ENCODE data around the gene HSPB6. TPM values are rescaled to one million over a fixed set of nuclear protein-coding genes. Genes with fewer than 3 reads are reported as not detected.

The HSPB6 gene
- total RNA-seq = under 0.01 and 0.28 TPM in 2 replicates

GRCh38 chr19:35756377-35757230 lies at the start of gene HSPB6:
Gene HSPB6, minus strand, starts transcription at chr19:35757029. Its CDS starts 21 bp downstream, at chr19:35757008.

GRCh38 chr19:35775298-35776101 lies 18.7 kb upstream of the HSPB6 start, which contains the start of gene ARHGAP33:
Gene ARHGAP33, plus strand, starts transcription at chr19:35775564. Its CDS starts 95 bp downstream, at chr19:35775659.

GRCh38 chr19:35757749-35758608 lies 1.1 kb upstream of the HSPB6 start, which contains the start of gene PROSER3:
Gene PROSER3, plus strand, starts transcription at chr19:35758176. Its CDS starts 40 bp downstream, at chr19:35758216.

GRCh38 chr19:35748106-35749020 lies 8.5 kb downstream of the HSPB6 start, which contains the start of gene LIN37:
Gene LIN37, plus strand, starts transcription at chr19:35748576. Its CDS starts 149 bp downstream, at chr19:35748725.

GRCh38 chr19:35745328-35746086 lies 11.3 kb downstream of the HSPB6 start, which contains the start of the genes PSENEN and U2AF1L4:
Gene PSENEN, plus strand, starts transcription at chr19:35745651. Its CDS starts 280 bp downstream, at chr19:35745931.
Gene U2AF1L4, minus strand, starts transcription at chr19:35745418. Its CDS starts 27 bp downstream, at chr19:35745391.

GRCh38 chr19:35742121-35742724 lies 14.6 kb downstream of the HSPB6 start, which contains the start of gene IGFLR1:
Gene IGFLR1, minus strand, starts transcription at chr19:35742452. Its CDS starts 1,272 bp downstream, at chr19:35741180.

GRCh38 chr19:35717665-35718344 lies 39.0 kb downstream of the HSPB6 start, which contains the start of gene KMT2B:
Gene KMT2B, plus strand, starts transcription at chr19:35718003. Its CDS starts 16 bp downstream, at chr19:35718019.

Other genes starting within 250 kb of the HSPB6 start
- 78.4 and 142 TPM in 2 replicates for gene DMKN, start 243.4 kb downstream of the HSPB6 start, total RNA-seq
- gene SBSN, start 228.7 kb downstream of the HSPB6 start, total RNA-seq = 16.5 and 67.3 TPM in 2 replicates
- gene GAPDHS, start 223.6 kb downstream of the HSPB6 start, total RNA-seq = not detected in 2 replicates
- gene TMEM147, start 211.4 kb downstream of the HSPB6 start, total RNA-seq = 99.0 and 109 TPM in 2 replicates
- gene ATP4A, start 193.4 kb downstream of the HSPB6 start, total RNA-seq = not detected in 2 replicates
- gene PMIS2, start 170.9 kb downstream of the HSPB6 start, total RNA-seq = not detected in 2 replicates
- gene HAUS5, start 144.3 kb downstream of the HSPB6 start, total RNA-seq = 3.1 and 4.6 TPM in 2 replicates
- 33.2 and 37.9 TPM in 2 replicates for gene RBM42, start 128.0 kb downstream of the HSPB6 start, total RNA-seq
- 0.34 TPM in 1 of 2 replicates, not detected in the other for gene ETV2, start 115.3 kb downstream of the HSPB6 start, total RNA-seq
- 88.5 and 102 TPM in 2 replicates for gene COX6B1, start 108.7 kb downstream of the HSPB6 start, total RNA-seq
- not detected in 2 replicates for gene UPK1A, start 90.5 kb downstream of the HSPB6 start, total RNA-seq
- not detected in 2 replicates for gene ZBTB32, start 52.5 kb downstream of the HSPB6 start, total RNA-seq
- gene KMT2B, start 39.0 kb downstream of the HSPB6 start, total RNA-seq = 4.1 and 21.1 TPM in 2 replicates
- under 0.01 and 0.43 TPM in 2 replicates for gene IGFLR1, start 14.6 kb downstream of the HSPB6 start, total RNA-seq
- 9.1 and 12.6 TPM in 2 replicates for gene U2AF1L4, start 11.6 kb downstream of the HSPB6 start, total RNA-seq
- 14.9 and 15.7 TPM in 2 replicates for gene PSENEN, start 11.4 kb downstream of the HSPB6 start, total RNA-seq
- gene LIN37, start 8.5 kb downstream of the HSPB6 start, total RNA-seq = 5.8 and 7.3 TPM in 2 replicates
- 2.1 and 5.7 TPM in 2 replicates for gene PROSER3, start 1.1 kb upstream of the HSPB6 start, total RNA-seq
- 0.57 TPM in 1 of 2 replicates, not detected in the other for gene ARHGAP33, start 18.5 kb upstream of the HSPB6 start, total RNA-seq
- not detected in 2 replicates for gene PRODH2, start 55.8 kb upstream of the HSPB6 start, total RNA-seq
- not detected in 2 replicates for gene NPHS1, start 95.5 kb upstream of the HSPB6 start, total RNA-seq
- gene KIRREL2, start 99.9 kb upstream of the HSPB6 start, total RNA-seq = not detected in 2 replicates
- 0.64 TPM in 1 of 2 replicates, not detected in the other for gene APLP1, start 111.5 kb upstream of the HSPB6 start, total RNA-seq
- gene NFKBID, start 143.5 kb upstream of the HSPB6 start, total RNA-seq = 3.4 and 3.6 TPM in 2 replicates
- gene HCST, start 145.5 kb upstream of the HSPB6 start, total RNA-seq = 0.14 TPM in 1 of 2 replicates, not detected in the other
- gene TYROBP, start 151.3 kb upstream of the HSPB6 start, total RNA-seq = not detected in 2 replicates
- gene LRFN3, start 179.3 kb upstream of the HSPB6 start, total RNA-seq = 2.4 and 6.5 TPM in 2 replicates
- 7.5 and 16.1 TPM in 2 replicates for gene SDHAF1, start 238.2 kb upstream of the HSPB6 start, total RNA-seq

All from nasal cavity respiratory epithelium epithelial cell of viscerocranial mucosa (primary cell).